SW 1271 (cell line): ENCODE data around the gene RALGPS2.

Experiments used
- DNase-seq, 2 experiments: peaks; one replicate each; lab custom pipeline; 2025; lab: John Stamatoyannopoulos, UW

Gene RALGPS2, protein sequence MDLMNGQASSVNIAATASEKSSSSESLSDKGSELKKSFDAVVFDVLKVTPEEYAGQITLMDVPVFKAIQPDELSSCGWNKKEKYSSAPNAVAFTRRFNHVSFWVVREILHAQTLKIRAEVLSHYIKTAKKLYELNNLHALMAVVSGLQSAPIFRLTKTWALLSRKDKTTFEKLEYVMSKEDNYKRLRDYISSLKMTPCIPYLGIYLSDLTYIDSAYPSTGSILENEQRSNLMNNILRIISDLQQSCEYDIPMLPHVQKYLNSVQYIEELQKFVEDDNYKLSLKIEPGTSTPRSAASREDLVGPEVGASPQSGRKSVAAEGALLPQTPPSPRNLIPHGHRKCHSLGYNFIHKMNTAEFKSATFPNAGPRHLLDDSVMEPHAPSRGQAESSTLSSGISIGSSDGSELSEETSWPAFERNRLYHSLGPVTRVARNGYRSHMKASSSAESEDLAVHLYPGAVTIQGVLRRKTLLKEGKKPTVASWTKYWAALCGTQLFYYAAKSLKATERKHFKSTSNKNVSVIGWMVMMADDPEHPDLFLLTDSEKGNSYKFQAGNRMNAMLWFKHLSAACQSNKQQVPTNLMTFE

DNA sequence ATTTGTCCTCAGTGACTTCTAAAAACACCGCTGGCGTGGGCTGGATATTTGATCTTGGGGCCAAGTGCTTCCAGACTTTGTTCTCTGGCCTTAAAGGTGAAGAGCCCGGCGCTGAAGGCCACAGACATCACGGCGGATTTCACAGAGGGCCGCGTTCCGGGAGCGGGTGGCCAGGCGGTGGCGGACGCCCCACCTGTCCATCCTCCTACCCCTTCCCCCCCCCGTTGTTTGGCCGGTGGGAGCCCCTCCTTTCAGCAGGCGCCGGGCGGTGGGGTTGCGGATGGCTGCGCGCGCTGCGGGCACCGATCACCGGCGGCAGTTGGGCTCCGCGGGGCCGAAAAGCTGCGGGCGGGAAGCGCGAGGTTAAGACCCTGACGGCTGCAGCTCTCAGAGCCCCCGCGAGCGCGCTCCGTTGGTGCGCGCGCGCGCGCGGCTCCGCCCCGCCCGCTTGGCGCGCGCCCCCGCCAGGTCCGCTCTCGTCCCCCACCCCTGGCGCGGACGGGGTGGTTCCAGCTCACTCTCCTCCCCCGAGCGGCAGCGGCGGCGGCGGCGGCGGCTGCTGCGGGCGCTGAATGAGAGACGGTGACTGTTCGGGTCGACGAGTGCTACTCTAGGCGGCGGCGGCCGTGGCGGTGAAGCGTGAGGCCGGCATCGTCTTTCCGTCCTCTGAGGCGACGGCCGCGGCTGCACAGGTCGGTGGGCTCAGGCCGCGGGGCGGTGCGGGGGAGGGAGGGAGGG lies at the start of gene RALGPS2:
Gene RALGPS2, plus strand, starts transcription at position 517 of the 738 bp plus-strand sequence. CDS start 51,521 bp downstream, outside the sequence.
- DNase-seq, result peak; percentile 20 to 45

DNA sequence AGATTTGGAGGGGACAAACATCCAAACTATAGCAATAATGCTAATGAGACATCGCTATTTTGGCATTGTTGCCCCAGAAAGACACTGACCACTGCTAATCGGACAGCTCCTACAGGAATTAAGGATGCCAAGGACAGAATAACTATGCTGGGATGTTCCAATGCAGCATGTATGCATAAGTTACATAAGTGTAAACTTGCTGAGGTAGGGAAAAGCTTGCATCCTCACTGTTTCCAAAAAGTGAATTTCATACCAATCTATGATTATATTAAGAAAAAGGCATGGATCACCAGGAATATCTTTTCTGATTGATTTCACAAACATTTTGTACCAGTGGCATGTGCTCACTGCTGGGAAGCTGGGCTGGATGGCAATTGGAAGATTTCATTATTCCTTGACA lies 45.8 kb upstream of the RALGPS2 start:
- DNase-seq, result no peak

DNA sequence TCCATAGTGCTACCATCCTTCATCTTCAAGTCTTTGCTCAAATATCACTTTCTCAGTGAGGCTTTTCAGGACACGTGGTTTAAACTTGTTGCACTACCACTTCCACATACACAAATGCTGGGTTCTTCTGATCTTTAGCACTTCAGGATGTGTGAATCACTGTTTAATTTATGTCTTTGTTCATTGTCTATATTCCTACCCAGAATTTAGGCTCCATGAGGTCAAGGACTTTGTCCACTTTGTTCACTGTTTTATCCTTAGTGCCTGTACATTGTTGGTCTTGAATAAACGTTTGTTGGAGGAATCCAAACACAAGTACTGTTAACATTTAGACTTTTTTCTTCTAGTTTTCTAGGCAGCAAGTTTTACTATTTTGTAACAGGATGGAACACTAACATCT lies 42.6 kb upstream of the RALGPS2 start:
- DNase-seq, result peak in 1 of 2 experiments; percentile 3

DNA sequence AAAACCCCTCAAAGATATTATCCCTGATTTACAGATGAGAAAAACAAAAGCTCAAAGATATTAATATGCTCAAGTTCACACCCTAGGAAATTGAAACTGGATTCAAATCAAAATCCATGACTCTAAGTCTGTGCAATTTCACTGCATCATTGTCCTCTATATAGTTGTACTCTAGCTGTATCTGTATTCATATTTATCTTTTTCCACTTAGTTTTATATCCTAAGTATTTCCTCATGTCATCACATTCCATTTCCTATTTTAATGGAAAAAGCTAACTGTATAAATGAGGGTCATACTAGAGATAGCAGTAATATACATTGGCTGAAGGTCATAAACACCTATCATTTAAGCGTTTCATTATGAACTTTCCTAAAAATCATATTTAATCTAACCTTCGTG lies 42.2 kb upstream of the RALGPS2 start:
- DNase-seq, result no peak

DNA sequence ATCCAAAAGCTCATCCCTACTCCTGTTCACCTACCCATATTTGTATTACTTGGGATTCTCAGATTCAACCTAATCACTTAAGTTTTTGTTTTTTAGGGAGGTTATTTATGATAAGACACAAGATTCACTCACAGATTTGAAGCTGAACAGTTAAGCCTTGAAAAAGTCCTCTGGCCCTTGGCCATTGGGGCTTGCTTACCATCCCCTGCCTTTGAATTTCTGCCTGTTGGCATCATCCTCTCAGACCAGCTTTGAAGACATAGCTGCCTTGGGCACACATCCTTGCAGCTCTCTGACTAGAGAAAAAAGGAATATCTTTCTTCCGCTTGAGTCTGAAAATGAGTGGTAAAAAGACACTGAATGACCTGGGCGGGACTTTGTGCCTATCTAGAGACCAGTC lies 41.8 kb upstream of the RALGPS2 start:
- no peak for DNase-seq

DNA sequence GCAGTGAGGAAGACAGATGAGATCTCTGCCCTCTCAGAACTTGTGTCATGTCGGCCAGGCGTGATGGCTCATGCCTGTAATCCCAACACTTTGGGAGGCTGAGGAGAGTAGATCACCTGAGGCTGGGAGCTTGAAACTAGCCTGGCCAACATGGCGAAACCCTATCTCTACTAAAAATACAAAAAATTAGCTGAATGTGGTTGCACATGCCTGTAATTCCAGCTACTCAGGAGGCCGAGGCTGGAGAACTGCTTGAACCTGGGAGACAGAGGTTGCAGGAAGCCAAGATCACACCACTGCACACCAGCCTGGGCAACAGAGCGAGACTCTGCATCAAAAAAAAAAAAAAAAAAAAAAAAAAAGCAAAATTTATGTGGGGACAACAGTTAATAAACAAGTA lies 40.9 kb upstream of the RALGPS2 start:
- DNase-seq, result no peak

DNA sequence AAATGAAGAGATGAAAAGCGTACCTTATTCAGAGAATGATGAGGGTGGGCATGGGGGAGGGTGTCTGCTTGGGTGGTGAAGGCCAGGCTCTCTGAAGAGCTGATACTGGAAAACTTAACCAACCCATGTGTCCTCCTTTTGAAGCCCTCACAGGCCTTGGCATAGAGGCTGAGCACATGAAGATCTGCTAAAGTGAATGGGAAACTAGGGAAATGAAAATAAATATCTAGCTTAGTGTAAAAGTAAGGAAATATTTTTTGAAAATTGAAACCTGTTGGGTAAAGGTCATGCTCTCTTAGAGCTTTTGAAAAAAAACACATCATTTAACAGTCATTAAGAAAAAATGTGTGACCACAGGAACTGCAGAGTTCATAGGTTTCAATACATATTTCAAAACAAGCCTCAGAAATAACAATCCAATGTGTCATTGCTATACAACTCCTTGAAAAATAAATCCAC lies 40.5 kb upstream of the RALGPS2 start:
- peak; percentile 26 to 83 for DNase-seq

DNA sequence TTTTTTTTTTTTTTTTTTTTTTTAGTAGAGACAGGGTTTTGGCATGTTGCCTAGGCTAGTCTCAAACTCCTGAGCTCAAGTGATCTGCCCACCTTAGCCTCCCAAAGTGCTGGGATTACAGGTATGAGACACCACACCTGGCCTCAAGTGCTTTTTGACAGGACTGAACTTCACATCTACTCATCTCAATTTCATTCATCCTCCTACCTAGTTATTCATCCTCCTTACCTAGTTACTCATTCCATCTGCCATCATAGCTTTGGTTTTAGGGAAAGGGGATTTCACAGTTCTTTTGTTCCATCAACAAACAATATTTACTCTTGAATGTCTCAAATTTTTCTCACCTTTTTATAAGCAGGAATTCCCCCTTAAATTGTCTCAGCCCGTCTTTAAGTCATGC lies 38.6 kb upstream of the RALGPS2 start:
- DNase-seq, result no peak

DNA sequence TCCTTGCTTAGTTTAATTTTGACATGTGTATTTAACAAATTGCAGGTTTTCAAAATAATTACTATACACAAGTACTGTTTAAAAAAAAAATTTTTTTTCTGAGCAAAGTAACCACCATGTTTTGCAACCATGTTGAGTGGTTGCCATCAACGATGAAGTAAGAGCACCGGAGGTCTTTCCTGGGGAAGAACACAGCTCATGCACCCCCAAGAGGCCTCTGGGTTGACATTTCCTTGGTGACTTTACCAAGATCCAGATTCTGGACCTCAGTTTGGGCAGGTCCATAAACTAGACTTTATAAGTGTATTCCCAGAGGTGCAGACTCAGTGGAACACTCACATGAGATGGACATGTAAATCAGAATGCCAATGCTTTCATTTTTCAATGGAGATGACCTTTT lies 36.8 kb upstream of the RALGPS2 start:
- DNase-seq, result no peak

DNA sequence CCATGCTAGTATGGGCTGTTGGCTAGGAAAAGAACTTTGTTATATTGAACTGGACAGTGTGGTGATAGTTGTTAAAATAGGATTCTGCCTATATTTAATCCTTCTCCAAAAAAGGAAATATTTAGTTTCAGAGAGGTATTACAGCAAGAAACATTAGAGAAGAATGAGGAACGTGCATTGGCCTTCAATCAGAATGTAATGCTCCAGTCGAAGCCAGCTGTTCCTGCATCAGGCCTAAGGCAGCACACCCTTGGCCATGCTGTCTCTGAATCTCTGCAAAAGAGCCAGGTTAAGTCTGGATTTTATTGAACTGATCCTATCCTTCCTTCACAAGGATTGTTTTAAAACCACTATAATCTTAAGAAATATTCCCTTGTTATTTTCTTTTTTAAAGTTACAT lies 35.3 kb upstream of the RALGPS2 start:
- no peak for DNase-seq

DNA sequence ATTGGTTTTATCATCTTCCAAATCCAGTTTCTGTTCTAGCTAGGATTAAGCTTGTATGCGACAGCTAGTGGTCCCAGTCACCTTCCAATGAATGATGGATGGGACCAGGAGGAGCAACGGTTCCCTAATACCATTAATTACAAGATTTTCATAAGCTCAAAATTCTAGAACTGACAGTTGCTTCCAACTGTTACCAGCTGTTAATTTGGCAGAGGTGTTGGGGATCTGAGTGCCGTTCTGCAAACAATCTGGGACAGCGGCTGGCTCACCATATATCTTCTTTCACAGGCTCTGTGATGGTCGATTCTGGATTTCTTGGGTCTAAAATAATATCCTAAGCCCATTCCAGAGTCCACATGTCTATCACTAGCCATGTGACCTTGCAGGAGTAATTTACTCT lies 34.5 kb upstream of the RALGPS2 start:
- no peak for DNase-seq

DNA sequence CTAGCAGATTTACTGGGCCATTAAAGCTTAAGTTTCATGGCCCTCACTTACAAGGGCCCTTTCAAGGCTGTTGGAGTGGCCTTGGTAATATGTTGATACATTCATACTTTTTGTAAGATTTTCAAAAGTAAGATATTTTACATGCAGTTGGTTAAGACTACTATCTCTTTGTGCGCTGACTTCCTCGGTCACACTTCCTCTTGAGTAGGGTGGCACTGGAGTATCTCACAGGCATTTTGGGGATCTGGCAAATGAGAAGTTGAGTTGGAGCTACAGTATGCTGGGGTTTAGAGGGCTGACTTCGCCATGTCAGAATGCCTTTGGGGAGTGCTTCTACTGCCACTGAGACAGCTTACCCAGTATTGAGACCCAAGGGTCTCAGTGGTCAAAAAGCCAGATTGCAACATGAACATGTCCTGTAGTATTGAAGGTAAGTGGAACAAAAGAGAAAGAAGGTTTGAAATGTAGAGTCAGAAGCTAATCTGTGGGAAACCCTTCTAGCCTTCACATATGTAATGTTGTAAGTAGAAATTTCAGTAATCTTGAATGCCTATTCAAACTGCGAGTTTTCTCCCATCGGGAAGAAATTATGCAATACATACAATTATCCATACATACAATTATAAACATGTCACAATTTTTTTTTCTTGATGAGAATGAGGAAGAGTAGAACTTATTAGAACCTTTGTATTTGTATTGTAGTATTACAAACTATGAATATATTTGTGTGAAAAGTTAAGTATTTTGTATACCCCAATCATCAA lies 32.3 kb upstream of the RALGPS2 start:
- DNase-seq, result no peak

DNA sequence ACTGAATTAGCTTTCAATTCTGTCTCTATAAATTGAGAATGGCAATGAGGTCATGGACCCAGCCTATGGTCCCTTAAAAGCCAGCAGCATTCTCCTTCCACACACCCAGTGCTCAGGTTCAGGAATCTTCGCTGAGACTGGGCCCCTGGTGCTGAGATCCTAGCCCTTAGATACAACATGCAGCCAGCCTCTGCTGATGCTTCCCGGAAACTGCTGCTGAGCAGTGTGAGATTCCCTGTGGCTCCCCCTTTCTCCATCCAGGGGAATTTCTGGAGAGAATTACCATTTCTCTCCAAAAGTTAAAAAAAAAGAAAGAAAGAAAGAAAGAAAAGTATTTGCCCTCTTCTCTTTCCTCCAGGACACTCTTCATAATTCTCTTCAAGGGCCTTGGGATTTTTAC lies 31.7 kb upstream of the RALGPS2 start:
- DNase-seq, result no peak

DNA sequence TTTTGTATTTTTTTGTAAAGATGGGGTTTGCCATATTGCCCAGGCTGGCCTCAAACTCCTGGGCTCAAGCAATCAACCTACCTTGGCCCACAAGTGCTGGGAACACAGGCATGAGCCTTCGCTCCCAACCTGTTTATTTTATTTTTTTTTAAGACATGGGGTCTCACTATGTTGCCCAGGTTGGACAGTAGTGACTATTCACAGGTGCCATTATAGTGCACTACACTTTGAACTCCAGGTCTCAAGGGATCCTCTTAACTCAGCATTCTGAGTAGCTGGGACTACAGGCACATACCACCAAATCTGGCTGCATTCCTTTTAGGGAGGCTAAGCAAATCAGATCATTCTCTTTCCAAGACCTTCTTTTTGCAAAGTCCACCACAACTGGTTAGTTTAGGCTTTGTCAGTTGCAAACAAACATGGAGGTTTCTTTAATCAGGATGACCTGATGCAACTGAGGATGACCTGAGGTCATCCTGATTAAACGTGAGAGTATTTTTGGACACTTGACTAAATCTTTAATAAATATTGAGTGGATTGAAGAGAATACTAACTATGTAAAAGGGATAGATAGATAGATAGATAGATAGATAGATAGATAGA lies 30.0 kb upstream of the RALGPS2 start:
- no peak for DNase-seq

DNA sequence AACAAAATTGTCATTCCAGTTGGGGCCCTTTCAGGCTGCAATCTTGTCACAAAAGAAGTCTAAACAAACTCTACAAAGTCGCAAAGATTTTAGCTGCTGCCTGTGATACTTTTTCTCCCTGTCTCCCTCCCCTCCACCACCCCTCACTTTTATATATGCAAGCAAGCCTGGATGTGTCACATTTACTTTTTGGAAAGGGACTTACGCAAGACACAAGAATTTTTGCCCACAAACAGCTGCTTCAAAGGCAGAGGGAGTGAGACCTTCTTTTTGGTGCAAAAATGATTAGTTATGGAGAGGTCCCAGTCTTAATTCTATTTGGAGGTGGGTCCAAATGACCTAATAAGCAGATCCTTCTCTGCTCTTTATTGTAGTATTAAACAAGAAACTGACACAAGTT lies 22.9 kb upstream of the RALGPS2 start:
- DNase-seq, result no peak

DNA sequence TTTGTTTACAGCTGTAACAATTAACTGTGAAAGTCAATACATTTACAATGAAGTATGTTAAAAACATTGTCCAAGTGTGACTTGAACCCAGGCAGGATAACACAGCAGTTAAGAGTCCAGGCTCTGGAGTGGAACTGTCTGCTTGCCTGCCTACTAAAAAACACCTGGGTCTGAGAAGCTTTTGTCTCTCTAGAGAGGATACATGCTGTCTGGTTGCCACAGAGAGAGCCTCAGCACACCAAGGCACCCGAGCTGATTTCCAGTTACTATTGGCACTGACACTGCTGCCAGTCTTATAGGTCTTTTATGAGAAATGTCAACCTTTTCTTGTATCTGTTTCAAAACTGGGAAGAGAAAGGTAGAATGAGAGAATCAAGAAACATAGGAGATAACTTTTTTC lies 20.2 kb upstream of the RALGPS2 start:
- no peak for DNase-seq

DNA sequence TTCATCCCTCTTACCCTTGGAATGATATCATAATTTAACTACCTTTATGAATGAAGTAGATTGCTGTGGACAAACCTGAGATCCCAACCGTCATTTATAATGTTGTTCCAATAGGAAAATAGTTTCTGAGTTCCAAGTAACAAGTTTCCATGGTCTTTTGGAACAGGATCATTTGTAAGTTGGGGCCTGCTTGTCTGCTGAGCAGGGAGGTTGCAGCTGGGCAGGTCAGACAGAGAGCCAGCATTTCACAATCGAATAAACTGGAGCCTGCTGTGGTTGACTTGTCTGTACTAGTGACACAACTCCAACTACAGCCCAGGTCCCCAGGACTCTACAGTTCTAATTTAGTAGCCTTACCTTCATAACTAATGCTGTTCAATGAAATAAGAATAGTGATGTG lies 18.6 kb upstream of the RALGPS2 start:
- no peak for DNase-seq

DNA sequence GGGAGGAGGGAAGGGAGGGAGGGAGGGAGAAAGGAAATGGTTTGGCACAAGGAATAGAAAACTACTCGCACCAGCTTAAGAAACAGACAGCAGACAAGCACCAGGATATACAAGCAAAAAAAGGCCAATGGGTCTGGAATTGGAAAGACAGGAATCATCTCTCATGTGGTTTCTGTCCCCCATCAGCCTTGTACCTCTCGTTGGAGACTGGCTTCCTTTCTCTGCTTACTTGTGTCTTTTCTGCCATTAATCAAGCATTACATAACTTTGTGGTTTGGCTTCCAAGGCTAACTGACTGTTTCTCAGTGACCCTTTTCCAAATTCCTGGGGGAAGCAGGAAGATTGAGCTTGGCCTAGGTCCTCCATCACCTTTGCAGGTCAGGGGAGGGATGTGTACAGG lies 11.8 kb upstream of the RALGPS2 start:
- DNase-seq, result no peak

DNA sequence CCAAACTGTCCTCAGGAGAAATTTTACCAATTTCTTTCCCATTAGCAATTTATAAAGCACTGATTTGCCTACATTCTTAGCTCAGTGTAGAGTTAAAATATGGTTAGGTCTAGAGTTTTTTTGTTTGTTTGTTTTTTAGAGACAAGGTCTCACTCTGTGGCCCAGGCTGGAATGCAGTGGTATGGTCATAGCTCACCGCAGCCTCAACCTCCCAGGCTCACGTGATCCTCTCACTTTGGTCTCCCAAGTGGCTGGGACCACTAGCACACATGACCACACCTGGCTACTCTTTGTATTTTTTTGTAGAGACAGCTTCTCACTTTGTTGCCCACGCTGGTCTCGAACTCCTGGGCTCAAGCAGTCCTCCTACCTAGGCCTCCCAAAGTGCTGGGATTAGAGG lies 10.6 kb upstream of the RALGPS2 start:
- DNase-seq, result no peak

DNA sequence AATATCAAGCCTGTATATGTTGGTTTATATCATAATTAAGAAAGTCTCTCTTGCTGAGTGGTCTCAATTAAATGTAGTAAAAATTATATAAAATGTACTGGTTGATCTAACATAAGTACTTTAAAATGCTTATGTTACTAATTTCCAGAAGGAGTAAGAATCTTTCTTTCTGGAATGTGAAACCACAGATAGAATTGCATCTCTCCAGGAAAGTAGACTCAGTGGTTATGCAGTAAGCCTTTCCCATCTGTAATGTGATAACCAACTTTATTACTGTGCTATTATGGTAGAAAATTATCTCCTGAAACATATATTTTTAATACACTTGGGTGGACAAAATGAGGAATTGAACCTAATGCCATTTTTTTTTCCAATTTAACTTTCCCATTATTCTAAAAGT lies 8.9 kb upstream of the RALGPS2 start:
- DNase-seq, result no peak

DNA sequence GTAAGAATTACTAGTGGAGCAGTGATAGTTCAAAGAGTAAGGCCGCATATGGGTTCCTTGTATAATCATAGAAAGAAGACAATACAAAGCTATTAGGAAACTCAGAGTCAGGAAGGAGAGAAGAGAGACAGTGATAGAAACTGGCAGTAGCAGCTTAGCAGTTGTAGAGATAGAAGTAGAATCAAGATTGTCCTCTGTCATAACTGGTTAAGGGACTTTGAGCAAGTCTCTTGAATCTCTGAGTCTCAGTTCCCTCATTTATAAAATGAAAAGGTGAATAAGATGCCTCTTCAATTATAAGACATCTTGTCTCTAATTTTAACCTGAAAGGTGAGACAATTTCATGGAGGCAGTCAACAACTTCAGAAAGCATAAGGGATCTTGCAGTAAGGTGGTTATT lies 6.5 kb upstream of the RALGPS2 start:
- no peak for DNase-seq

DNA sequence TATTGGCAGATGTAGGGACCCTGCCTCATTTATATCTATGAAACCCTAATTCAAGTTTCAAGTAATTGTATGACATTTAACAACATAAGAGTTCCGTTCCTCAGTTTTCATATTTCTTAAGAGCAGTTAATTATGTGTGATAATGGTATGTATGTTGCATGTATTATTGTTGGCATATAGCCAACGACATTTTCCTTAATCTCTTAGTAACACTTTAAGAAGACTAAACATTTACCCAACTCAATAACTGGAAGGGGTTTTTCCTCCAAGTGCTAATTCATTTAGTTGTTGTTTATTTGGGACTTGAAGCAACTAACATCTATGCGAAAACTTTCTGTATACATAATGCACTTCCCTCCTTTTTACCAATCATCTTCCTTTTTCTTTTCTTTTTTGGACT lies 1.5 kb upstream of the RALGPS2 start:
- no peak for DNase-seq
